K562 (cell line): ENCODE data around the gene ECI1. TPM values are rescaled to one million over a fixed set of nuclear protein-coding genes. Genes with fewer than 3 reads are reported as not detected.
A peak's percentile ranks its signal among the peaks of the same experiment; 100 is the strongest.

ENCODE experiments used
- ATAC-seq: fragments of 200-7000 bp; cut with Tn5 transposase; 3 replicates; pipeline ENCODE4 v1.9.1; 2020; ENCODE audit warnings: moderate library complexity
- BruUV-seq: library from RNA; stranded (reverse); fragments of 400-500 nt; replicated peaks from 2 replicates; lab custom pipeline; 2021; lab: Mats Ljungman, UMichigan
- CTCF ChIA-PET: fragments of 300-600 bp; formaldehyde crosslinking; extraction: SDS; loops from one replicate; lab custom pipeline; 2021; ENCODE audit warnings: low intra/inter-chr PET ratio; lab: Yijun Ruan, JAX
- POLR2A ChIA-PET: fragments of 300-600, 350-650 bp; sonication (Branson Sonifier 250); formaldehyde crosslinking; extraction: SDS; loops from one replicate; lab custom pipeline; 2021; ENCODE audit warnings: antibody characterized with exemption, inconsistent platforms; lab: Yijun Ruan, JAX
- DNase-seq, 4 experiments: peaks; one replicate each; pipeline versions ENCODE4 v3.0.0 to v3.0.0-alpha.2; 2011 to 2018; ENCODE audit warnings: low spot score in 3 of 4, mixed read lengths in 3 of 4; ENCODE audit errors: extremely low read depth in 1 of 4
- FAIRE-seq: peaks from 2 replicates; lab custom pipeline; 2011; peaks lifted over from hg19 to GRCh38; lab: Jason Lieb, UNC
- H2AFZ ChIP-seq: 2 replicates; pipeline ENCODE4 v1.6.0; 2011; ENCODE audit warnings: low read depth, low read length, control low read depth, inconsistent platforms
- H3K27ac ChIP-seq: fragments of 200-600 bp; 3 replicates; pipeline ENCODE4 v1.8.0; 2011; ENCODE audit warnings: low read depth, mild to moderate bottlenecking, control low read depth, inconsistent platforms, low read length, moderate library complexity, mixed read lengths; ENCODE audit errors: extremely low read depth
- H3K27me3 ChIP-seq, 2 experiments: fragments of 300-600 bp in 1 of 2; 2 replicates in 1 of 2; 3 replicates in 1 of 2; pipeline versions ENCODE4 v1.6.0 to v1.8.0; 2011; ENCODE audit warnings: inconsistent platforms in 2 of 2, low read length in 2 of 2, mild to moderate bottlenecking in 1 of 2, mixed read lengths in 1 of 2, moderate library complexity in 1 of 2; ENCODE audit not compliant: control insufficient read depth in 2 of 2, insufficient read depth in 2 of 2
- H3K36me3 ChIP-seq: fragments of 300-600 bp; 3 replicates; pipeline ENCODE4 v1.8.0; 2011; ENCODE audit warnings: mild to moderate bottlenecking, low read length, inconsistent platforms; ENCODE audit not compliant: control insufficient read depth, insufficient read depth
- H3K4me1 ChIP-seq, 2 experiments: fragments of 200-600 bp in 1 of 2; replicated peaks in 1 of 2; 2 replicates in 1 of 2; 3 replicates in 1 of 2; pipeline versions ENCODE4 v1.5.1 to v1.8.0; 2011; ENCODE audit warnings: inconsistent platforms in 2 of 2, low read length in 2 of 2, mild to moderate bottlenecking in 1 of 2, mixed read lengths in 1 of 2, moderate library complexity in 1 of 2; ENCODE audit not compliant: control insufficient read depth in 2 of 2, insufficient read depth in 2 of 2
- H3K4me2 ChIP-seq: 2 replicates; pipeline ENCODE4 v1.6.1; 2011; ENCODE audit warnings: low read length, control low read depth, inconsistent platforms, mixed read lengths; ENCODE audit not compliant: insufficient read depth
- H3K4me3 ChIP-seq: fragments of 200-600 bp; sonication (generic), shearing (Covaris generic); 2 replicates; pipeline ENCODE4 v1.5.1; 2016; ENCODE audit warnings: control low read depth, inconsistent platforms
- H3K79me2 ChIP-seq: fragments of 200-600 bp; 3 replicates; pipeline ENCODE4 v1.8.0; 2011; ENCODE audit warnings: low read length, inconsistent platforms; ENCODE audit not compliant: control insufficient read depth, insufficient read depth
- H3K9ac ChIP-seq, 2 experiments: 2 replicates each; pipeline versions ENCODE4 v1.6.0 to v1.6.1; 2011; ENCODE audit warnings: low read depth in 2 of 2, low read length in 2 of 2, control low read depth in 1 of 2, inconsistent platforms in 1 of 2, mild to moderate bottlenecking in 1 of 2, mixed read lengths in 1 of 2; ENCODE audit not compliant: insufficient read depth in 1 of 2
- H3K9me1 ChIP-seq: one replicate; pipeline ENCODE4 v1.6.0; 2011; ENCODE audit warnings: inconsistent platforms, mild to moderate bottlenecking, low read length, moderate library complexity; ENCODE audit not compliant: control insufficient read depth, insufficient read depth
- H3K9me3 ChIP-seq: replicated peaks from 2 replicates; pipeline ENCODE4 v1.5.1; 2011; ENCODE audit warnings: low read depth, low read length, inconsistent platforms; ENCODE audit not compliant: control insufficient read depth, insufficient read depth
- H4K20me1 ChIP-seq: replicated peaks from 2 replicates; pipeline ENCODE4 v1.6.1; 2011; ENCODE audit warnings: low read length, inconsistent platforms, mixed read lengths; ENCODE audit not compliant: control insufficient read depth, insufficient read depth
- CHD4 ChIP-seq: fragments of 200-600 bp; sonication (generic); IDR thresholded peaks from 3 replicates; pipeline ENCODE4 v1.6.1; 2012; ENCODE audit warnings: low read depth, mild to moderate bottlenecking, mixed read lengths, low read length, inconsistent platforms; ENCODE audit not compliant: insufficient read depth, insufficient replicate concordance, poor library complexity, severe bottlenecking
- ELK1 ChIP-seq: sonication (generic); formaldehyde crosslinking; IDR thresholded peaks from 2 replicates; pipeline ENCODE4 v1.8.1; 2022; ENCODE audit warnings: missing genetic modification reagents
- MIER1 ChIP-seq: fragments of 450-650 bp; IDR thresholded peaks from 2 replicates; pipeline ENCODE4 v1.6.1; 2016; ENCODE audit warnings: antibody characterized with exemption, mild to moderate bottlenecking, low read depth
- MXI1 ChIP-seq: IDR thresholded peaks from 2 replicates; pipeline ENCODE4 v1.6.1; 2011; ENCODE audit warnings: low read depth, mild to moderate bottlenecking, improper control_type of control experiment, low read length
- NEUROD1 ChIP-seq: fragments of 150-350 bp; IDR thresholded peaks from 2 replicates; pipeline ENCODE4 v1.6.1; 2014; ENCODE audit warnings: borderline replicate concordance, low read length, low read depth; ENCODE audit not compliant: partially characterized antibody
- POLR2AphosphoS5 ChIP-seq: IDR thresholded peaks from 2 replicates; pipeline ENCODE4 v1.6.1; 2011; ENCODE audit warnings: mild to moderate bottlenecking, low read depth, low read length, moderate library complexity; ENCODE audit not compliant: control insufficient read depth, insufficient read depth
- POLR2G ChIP-seq: fragments of 200-400 bp; formaldehyde crosslinking; IDR thresholded peaks from 2 replicates; pipeline ENCODE4 v1.6.1; 2017; ENCODE audit warnings: low read depth, mild to moderate bottlenecking, antibody characterized with exemption, low read length, moderate library complexity
- REST ChIP-seq, 2 experiments: fragments of 450-650 bp; formaldehyde crosslinking in 1 of 2; IDR thresholded peaks; 2 replicates each; pipeline versions ENCODE4 v1.4.0 to v1.6.1; 2014 to 2020; ENCODE audit warnings: mild to moderate bottlenecking in 2 of 2, borderline replicate concordance in 1 of 2, low read depth in 1 of 2
- SREBF1 ChIP-seq: fragments of 150-350 bp; IDR thresholded peaks from 2 replicates; pipeline ENCODE4 v1.6.1; 2014; ENCODE audit warnings: antibody characterized with exemption, low read depth, low read length, borderline replicate concordance
- ZNF41 ChIP-seq: fragments of 250-450 bp; sonication (Bioruptor Pico); conservative IDR thresholded peaks from 2 replicates; pipeline ENCODE4 v1.4.0; 2020; ENCODE audit warnings: mild to moderate bottlenecking
- WGBS: fragments of 100-300 bp; shearing (Covaris generic); methylation state at CpG from one replicate; pipeline ENCODE4 v1.1.6; 2016; ENCODE audit warnings: low coverage, mixed read lengths; ENCODE audit not compliant: insufficient coverage; ENCODE audit errors: missing lambda C conversion rate; 5-methylcytosine and 5-hydroxymethylcytosine counted together
- in situ Hi-C: fragments of 300-500 bp; cut with MboI; formaldehyde crosslinking; loops from 4 replicates; pipeline ENCODE4 v1.15.0; 2018; ENCODE audit warnings: inconsistent platforms, mixed read lengths
- intact Hi-C: fragments of 100-400 bp; cut with micrococcal nuclease; formaldehyde crosslinking; loops from 2 replicates; pipeline ENCODE4 v1.14.2; 2022
- polyA plus RNA-seq, 8 experiments: library from polyadenylated mRNA; depleted of rRNA in 4 of 8; stranded (reverse) in 5 of 8; unstranded in 3 of 8; fragments of >200 nt; fragmentation: Nextera tagmentation in 2 of 8; fragmentation: Illumina TruSeq in 1 of 8; extraction: Ambion mirVana in 2 of 8; extraction: Trizol in 1 of 8; gene quantifications; 2 replicates each; pipeline versions ENCODE4 v1.2.1 to v1.2.3, GENCODE V29; 2011 to 2014; ENCODE audit warnings: inconsistent platforms in 1 of 8, missing spikeins in 1 of 8
- total RNA-seq, 7 experiments: library from RNA; depleted of rRNA in 6 of 7; stranded (reverse); fragments of >200 nt in 6 of 7; fragmentation: Illumina TruSeq in 2 of 7; extraction: Trizol in 2 of 7; gene quantifications; 2 replicates each; pipeline versions ENCODE4 v1.2.1 to v1.2.3, GENCODE V29; 2011 to 2021; ENCODE audit warnings: low replicate concordance in 1 of 7

ECI1 gene
- total and polyA plus RNA-seq, 9 of the 15 experiments (the other 6 are each of a cell fraction or from before 2014, with no cell fraction given): 4.7 to 189 (median 54.0) TPM

GRCh38 chr16:2282262-2282661 is 30.9 kb upstream of the ECI1 start (continued):
- no peak for TF ChIP-seq POLR2AphosphoS5
- no peak for TF ChIP-seq ELK1 (CRISPR knock-in tag)
- TF ChIP-seq SREBF1: no peak
- TF ChIP-seq MXI1: no peak
- no peak for TF ChIP-seq MIER1
- TF ChIP-seq, all 486 proteins: peak for 0

DNA sequence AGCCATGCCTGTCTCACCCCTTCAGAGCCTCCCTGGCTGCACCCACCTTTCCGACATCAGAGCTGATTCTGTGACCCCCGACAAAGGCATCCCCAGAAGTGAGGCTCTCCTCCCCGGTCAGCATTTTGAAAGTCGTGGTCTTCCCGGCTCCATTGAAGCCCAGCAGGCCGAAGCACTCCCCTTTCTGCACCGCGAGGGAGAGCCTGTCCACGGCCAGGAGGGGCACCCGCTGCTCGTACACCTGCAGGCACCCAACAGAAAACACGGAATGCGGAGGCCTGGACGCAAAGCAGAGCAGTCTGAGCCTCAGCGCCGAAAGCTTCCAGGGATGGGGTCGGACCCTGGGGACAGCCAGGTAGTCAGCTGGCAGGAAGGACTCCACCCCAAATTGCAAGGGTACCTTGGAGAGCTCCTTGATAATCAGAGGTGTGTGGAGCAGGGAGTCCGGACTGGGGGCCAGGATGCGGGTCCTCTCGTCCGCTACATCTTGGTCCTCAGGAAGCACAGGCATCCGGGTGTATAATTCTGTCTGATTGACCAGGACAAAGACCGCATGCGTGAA is 29.7 kb upstream of the ECI1 start:
- intact Hi-C loops (no loop called here), in situ Hi-C loops (no loop called here)
- H3K4me2 ChIP-seq: no peak overlapping the region
- FAIRE-seq (no peak), ATAC-seq (no peak), DNase-seq (no peak)
- no peak overlapping the region for H3K9ac ChIP-seq
- no peaks in the 10 kb centered on the region for H3K9me1 ChIP-seq
- H3K9me3 ChIP-seq: no peaks in the 10 kb centered on the region
- POLR2A ChIA-PET: interaction anchor here (0.9 to 1.5 kb wide), 4 partner anchors 10 to 293 kb away, joined by 3 to 6 read pairs (median 4); no protein-coding TSS in a partner anchor
- peaks cover 67% of the 10 kb centered on the region; the same call in 2 of the 3 replicates for H3K36me3 ChIP-seq
- H3K4me1 ChIP-seq: peaks cover 0 to 27% of the 10 kb centered on the region in 2 experiments; a peak in 1 of 5 replicates
- H3K27me3 ChIP-seq: no peaks in the 10 kb centered on the region
- 91% methylated on average over 24 of the region's 24 CpGs for WGBS
- H3K27ac ChIP-seq: no peak overlapping the region
- CTCF ChIA-PET: no interaction called here
- no peak overlapping the region for H2AFZ ChIP-seq
- no peaks in the 10 kb centered on the region for H3K79me2 ChIP-seq
- no peaks in the 10 kb centered on the region for H4K20me1 ChIP-seq
- BruUV-seq: no TSS peak
- H3K4me3 ChIP-seq: no peak overlapping the region
- TF ChIP-seq CHD4 (no peak), NEUROD1 (no peak), ZNF41 (CRISPR knock-in tag) (no peak), POLR2G (peak; percentile 24; the same call in 1 of the 2 replicates), REST (IDR thresholded peaks at IDR 0.05; ENCODE audit: borderline replicate concordance) (peak; percentile 47; the same call in 1 of the 2 replicates), REST (CRISPR knock-in tag; IDR thresholded peaks at IDR 0.05; ENCODE audit: low read depth) (no peak)
